Measurements from ENCODE around the gene TICRR.

DNA sequence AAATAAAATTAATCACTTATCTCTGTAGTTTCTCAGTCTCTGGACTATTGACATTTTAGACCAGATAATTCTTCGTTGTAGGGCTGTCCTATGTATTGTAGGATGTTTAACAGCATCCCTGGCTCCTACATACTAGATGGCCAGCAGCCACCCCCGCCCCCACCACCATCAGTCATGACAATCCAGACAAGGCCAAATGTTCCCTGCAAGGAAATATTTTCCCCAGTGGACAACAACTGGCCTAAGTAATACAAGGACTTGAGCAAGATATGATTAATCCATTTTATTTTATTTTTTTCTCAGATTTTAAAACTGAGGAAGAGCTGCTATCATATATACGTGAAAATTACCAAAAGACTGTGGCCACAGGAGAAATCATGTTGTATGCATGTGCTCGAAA lies 23.8 kb downstream of the TICRR start:
- TF ChIP-seq, protein P1, sequence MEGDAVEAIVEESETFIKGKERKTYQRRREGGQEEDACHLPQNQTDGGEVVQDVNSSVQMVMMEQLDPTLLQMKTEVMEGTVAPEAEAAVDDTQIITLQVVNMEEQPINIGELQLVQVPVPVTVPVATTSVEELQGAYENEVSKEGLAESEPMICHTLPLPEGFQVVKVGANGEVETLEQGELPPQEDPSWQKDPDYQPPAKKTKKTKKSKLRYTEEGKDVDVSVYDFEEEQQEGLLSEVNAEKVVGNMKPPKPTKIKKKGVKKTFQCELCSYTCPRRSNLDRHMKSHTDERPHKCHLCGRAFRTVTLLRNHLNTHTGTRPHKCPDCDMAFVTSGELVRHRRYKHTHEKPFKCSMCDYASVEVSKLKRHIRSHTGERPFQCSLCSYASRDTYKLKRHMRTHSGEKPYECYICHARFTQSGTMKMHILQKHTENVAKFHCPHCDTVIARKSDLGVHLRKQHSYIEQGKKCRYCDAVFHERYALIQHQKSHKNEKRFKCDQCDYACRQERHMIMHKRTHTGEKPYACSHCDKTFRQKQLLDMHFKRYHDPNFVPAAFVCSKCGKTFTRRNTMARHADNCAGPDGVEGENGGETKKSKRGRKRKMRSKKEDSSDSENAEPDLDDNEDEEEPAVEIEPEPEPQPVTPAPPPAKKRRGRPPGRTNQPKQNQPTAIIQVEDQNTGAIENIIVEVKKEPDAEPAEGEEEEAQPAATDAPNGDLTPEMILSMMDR (IDR thresholded peaks at IDR 0.05), result no peak
- TF ChIP-seq POLR2AphosphoS5 (IDR thresholded peaks at IDR 0.05; ENCODE audit: low read depth, low read length) (no peak), SIN3A (IDR thresholded peaks at IDR 0.05; ENCODE audit: borderline replicate concordance, insufficient read depth, low read depth, low read length) (no peak)
- TF ChIP-seq, protein P2, sequence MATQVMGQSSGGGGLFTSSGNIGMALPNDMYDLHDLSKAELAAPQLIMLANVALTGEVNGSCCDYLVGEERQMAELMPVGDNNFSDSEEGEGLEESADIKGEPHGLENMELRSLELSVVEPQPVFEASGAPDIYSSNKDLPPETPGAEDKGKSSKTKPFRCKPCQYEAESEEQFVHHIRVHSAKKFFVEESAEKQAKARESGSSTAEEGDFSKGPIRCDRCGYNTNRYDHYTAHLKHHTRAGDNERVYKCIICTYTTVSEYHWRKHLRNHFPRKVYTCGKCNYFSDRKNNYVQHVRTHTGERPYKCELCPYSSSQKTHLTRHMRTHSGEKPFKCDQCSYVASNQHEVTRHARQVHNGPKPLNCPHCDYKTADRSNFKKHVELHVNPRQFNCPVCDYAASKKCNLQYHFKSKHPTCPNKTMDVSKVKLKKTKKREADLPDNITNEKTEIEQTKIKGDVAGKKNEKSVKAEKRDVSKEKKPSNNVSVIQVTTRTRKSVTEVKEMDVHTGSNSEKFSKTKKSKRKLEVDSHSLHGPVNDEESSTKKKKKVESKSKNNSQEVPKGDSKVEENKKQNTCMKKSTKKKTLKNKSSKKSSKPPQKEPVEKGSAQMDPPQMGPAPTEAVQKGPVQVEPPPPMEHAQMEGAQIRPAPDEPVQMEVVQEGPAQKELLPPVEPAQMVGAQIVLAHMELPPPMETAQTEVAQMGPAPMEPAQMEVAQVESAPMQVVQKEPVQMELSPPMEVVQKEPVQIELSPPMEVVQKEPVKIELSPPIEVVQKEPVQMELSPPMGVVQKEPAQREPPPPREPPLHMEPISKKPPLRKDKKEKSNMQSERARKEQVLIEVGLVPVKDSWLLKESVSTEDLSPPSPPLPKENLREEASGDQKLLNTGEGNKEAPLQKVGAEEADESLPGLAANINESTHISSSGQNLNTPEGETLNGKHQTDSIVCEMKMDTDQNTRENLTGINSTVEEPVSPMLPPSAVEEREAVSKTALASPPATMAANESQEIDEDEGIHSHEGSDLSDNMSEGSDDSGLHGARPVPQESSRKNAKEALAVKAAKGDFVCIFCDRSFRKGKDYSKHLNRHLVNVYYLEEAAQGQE (IDR thresholded peaks at IDR 0.05; ENCODE audit: insufficient read depth in 1 of 2, low read depth in 2 of 2, low read length in 1 of 2), result no peak
